GM18951 (cell line): ENCODE results near the gene POLH.
"Not testable (repeated sequence)": the region's sequence is repeated elsewhere in the genome, so short reads cannot be mapped to it uniquely, and the experiment has no call there.

Source experiments
- POLR2A ChIP-seq: IDR thresholded peaks from 4 replicates; pipeline ENCODE4 v1.6.1; 2011; ENCODE audit warnings: mild to moderate bottlenecking; ENCODE audit not compliant: insufficient read length, insufficient read depth; ENCODE audit errors: extremely low read depth
- in situ Hi-C: fragments of 300-500 bp; cut with MboI; formaldehyde crosslinking; loops from one replicate; pipeline ENCODE4 v1.12.0; 2022; ENCODE audit warnings: low sequenced_read_pairs, mixed read lengths, inconsistent platforms; ENCODE audit not compliant: unreplicated experiment

The POLH gene

GRCh38 chr6:43657221-43657802, 81.3 kb downstream of the POLH start:
- in situ Hi-C loops = no loop called here
- TF ChIP-seq POLR2A = no peak

GRCh38 chr6:43658161-43658560, 82.2 kb downstream of the POLH start:
- TF ChIP-seq POLR2A = no peak
- in situ Hi-C loops = no loop called here

GRCh38 chr6:43662948-43663347, 87.0 kb downstream of the POLH start:
- in situ Hi-C loops = not testable (repeated sequence)
